Measurements from ENCODE around the gene RNF7.

GRCh38 chr3:141782386-141782932, 44.4 kb downstream of the RNF7 start:
- TF ChIP-seq EZH2 (IDR thresholded peaks at IDR 0.05; ENCODE audit: borderline replicate concordance, low read length) (no peak), CTCF (IDR thresholded peaks at IDR 0.05; ENCODE audit: low read length) (no peak)

Measured in OCI-LY1 (cell line).